Right atrium auricular region (tissue), 2 donors: ENCODE results near the gene SATL1. TPM values are rescaled to one million over a fixed set of nuclear protein-coding genes. Genes with fewer than 3 reads are reported as not detected.
"Not testable (repeated sequence)": the region's sequence is repeated elsewhere in the genome, so short reads cannot be mapped to it uniquely, and the experiment has no call there.

Experiments
- DNase-seq: peaks from one replicate; pipeline ENCODE4 v3.0.0-alpha.2; 2019; ENCODE audit warnings: low spot score
- H3K27ac ChIP-seq, 2 donors: fragments of 200-600 bp; sonication (generic); 1 replicate in 1 of 2; 2 replicates in 1 of 2; pipeline ENCODE4 v1.5.1; 2016 to 2019
- H3K27me3 ChIP-seq, 2 donors: fragments of 200-600 bp; sonication (generic); one replicate each; pipeline versions ENCODE4 v1.5.1 to v1.6.0; 2017 to 2019
- H3K36me3 ChIP-seq: fragments of 200-600 bp; sonication (generic); one replicate; pipeline ENCODE4 v1.5.1; 2016
- H3K4me1 ChIP-seq, 2 donors: fragments of 200-600 bp; sonication (generic); one replicate each; pipeline versions ENCODE4 v1.5.1 to v1.6.0; 2017 to 2019
- H3K4me3 ChIP-seq, 2 donors: fragments of 200-600 bp; sonication (generic); 1 replicate in 1 of 2; 2 replicates in 1 of 2; pipeline ENCODE4 v1.5.1; 2017 to 2019; ENCODE audit warnings: mild to moderate bottlenecking in 1 of 2, moderate library complexity in 1 of 2
- H3K9me3 ChIP-seq, 2 donors: fragments of 200-600 bp; sonication (generic); one replicate each; pipeline ENCODE4 v1.5.1; 2019
- CTCF ChIP-seq, 2 donors: fragments of 200-600 bp; sonication (generic); IDR thresholded peaks; one replicate each; pipeline ENCODE4 v1.5.1; 2019; ENCODE audit warnings: antibody characterized with exemption in 2 of 2
- total RNA-seq, 2 donors: library from RNA; depleted of rRNA; stranded (reverse); fragments of >200 nt; gene quantifications; one replicate each; pipeline ENCODE4 v1.1.0, GENCODE V29; 2016

The SATL1 gene
- total RNA-seq, 2 donors from 2014 or later: 0.16 TPM; not detected in 1

- no peaks in the 10 kb centered on the region for H3K27me3 ChIP-seq
- H3K4me1 ChIP-seq: no peaks in the 10 kb centered on the region
- no peak overlapping the region for H3K4me3 ChIP-seq
- H3K27ac ChIP-seq: no peak overlapping the region
- TF ChIP-seq CTCF (IDR thresholded peaks at IDR 0.05): no peak
- DNase-seq: no peak
- no peaks in the 10 kb centered on the region for H3K36me3 ChIP-seq
- no peaks in the 10 kb centered on the region for H3K9me3 ChIP-seq
These were observed 154.2 kb downstream of the SATL1 start for GRCh38 chrX:85089321-85089840.

DNA sequence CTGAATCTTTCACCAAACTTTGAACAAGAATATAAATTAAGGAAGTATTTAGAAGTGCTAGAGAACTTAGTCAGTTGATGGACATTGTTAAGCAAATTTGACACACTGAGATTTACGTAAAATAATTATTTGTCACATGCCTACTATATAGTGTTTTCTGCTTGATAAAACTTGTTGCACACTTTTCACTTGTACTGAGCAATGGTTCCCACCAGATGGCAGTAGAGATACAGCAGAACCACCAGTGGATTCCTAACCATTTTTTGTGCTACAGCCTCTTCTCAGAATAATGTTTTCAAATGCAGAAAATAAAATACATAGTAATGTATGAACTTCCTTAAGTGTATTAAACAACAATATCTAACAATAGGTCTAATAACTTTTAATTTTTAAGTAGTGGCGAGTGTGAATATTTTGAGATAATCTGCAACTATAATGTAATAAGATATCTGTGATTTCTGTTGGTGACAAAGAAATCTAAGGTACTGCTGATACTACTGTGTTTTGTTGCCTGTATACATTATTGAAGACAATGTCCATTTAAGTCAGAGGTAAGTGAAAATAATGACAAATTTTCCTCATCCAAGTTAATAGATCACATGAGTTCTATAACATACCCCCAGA lies 158.7 kb downstream of the SATL1 start:
- no peak for DNase-seq
- H3K27ac ChIP-seq: no peak overlapping the region
- no peaks in the 10 kb centered on the region for H3K4me1 ChIP-seq
- H3K27me3 ChIP-seq: no peaks in the 10 kb centered on the region
- H3K36me3 ChIP-seq: no peaks in the 10 kb centered on the region
- TF ChIP-seq CTCF (IDR thresholded peaks at IDR 0.05): peak; percentile 70 to 87
- no peak overlapping the region for H3K4me3 ChIP-seq
- no peaks in the 10 kb centered on the region for H3K9me3 ChIP-seq

DNA sequence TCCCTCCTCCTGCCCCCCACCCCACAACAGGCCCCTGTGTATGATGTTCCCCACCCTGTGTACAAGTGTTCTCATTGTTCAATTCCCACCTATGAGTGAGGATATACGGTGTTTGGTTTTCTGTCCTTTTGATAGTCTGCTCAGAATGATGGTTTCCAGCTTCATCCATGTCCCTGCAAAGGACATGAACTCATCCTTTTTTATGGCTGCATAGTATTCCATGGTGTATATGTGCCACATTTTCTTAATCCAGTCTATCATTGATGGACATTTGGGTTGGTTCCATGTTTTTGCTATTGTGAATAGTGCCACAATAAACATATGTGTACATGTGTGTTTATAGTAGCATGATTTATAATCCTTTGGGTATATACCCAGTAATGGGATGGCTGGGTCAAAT lies 166.3 kb downstream of the SATL1 start:
- not testable (repeated sequence) for H3K4me1 ChIP-seq, H3K27me3 ChIP-seq, DNase-seq, H3K27ac ChIP-seq, H3K4me3 ChIP-seq, H3K9me3 ChIP-seq, H3K36me3 ChIP-seq

- TF ChIP-seq CTCF (IDR thresholded peaks at IDR 0.05): no peak
- no peaks in the 10 kb centered on the region for H3K9me3 ChIP-seq
These were observed 177.9 kb downstream of the SATL1 start for GRCh38 chrX:85065512-85066198.

DNA sequence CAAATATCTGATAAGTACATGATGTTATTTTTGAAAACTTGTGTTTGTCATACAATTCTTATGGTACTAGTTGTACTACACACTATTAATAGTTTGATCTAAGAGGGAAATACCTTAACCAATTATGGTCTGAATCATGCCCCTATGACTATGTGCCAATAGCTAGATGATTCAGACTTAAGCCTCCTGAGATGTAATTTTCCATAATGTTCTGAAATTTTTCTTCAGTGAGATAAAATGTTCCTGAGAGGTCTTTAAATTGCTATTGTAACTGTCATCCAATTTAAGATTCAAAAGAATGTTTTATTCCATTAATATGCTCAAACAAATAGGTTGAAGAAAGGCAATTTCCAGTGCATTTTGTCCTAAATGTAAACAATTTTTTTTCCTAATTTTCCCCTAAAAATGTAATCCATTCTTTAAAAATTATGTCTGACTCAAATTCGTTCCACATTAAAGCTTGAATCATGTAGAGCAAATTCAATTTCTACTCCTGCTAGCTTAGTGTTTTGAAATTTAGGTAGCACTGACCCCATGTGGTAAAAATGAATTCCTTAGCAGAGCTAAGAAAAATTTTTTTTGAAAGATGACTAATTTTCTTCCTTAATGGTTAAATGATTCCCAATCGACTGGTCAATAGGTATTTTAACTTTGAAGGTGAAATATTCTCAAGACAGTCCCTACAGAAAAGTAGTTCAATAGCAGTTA lies 190.8 kb downstream of the SATL1 start:
- Histone ChIP-seq H3K36me3 (no peaks in the 10 kb centered on the region), H3K4me3 (no peak overlapping the region), H3K27ac (no peak overlapping the region), H3K27me3 (no peaks in the 10 kb centered on the region), H3K9me3 (no peaks in the 10 kb centered on the region), H3K4me1 (no peaks in the 10 kb centered on the region)
- TF ChIP-seq CTCF (IDR thresholded peaks at IDR 0.05): peak; percentile 18 to 53
- no peak for DNase-seq

More at GRCh38 chrX:85065512-85066198, 177.9 kb downstream of the SATL1 start:
- H3K27me3 ChIP-seq: no peaks in the 10 kb centered on the region
- no peak overlapping the region for H3K27ac ChIP-seq
- no peaks in the 10 kb centered on the region for H3K36me3 ChIP-seq
- H3K4me1 ChIP-seq: no peaks in the 10 kb centered on the region
- no peak overlapping the region for H3K4me3 ChIP-seq
- DNase-seq: no peak

- Histone ChIP-seq H3K36me3 (no peaks in the 10 kb centered on the region), H3K27ac (peak overlapping the region in 1 of 2 donors; percentile 17), H3K27me3 (no peaks in the 10 kb centered on the region), H3K4me1 (no peaks in the 10 kb centered on the region), H3K9me3 (no peaks in the 10 kb centered on the region), H3K4me3 (no peak overlapping the region)
- no peak for TF ChIP-seq CTCF (IDR thresholded peaks at IDR 0.05)
- no peak for DNase-seq
These were observed 191.4 kb downstream of the SATL1 start for GRCh38 chrX:85052205-85052604.
